OCI-LY1 (cell line): Measurements from ENCODE around the gene CCNQ.

ENCODE experiments used
- EZH2 ChIP-seq: fragments of 200-600 bp; sonication (generic), shearing (Covaris generic); IDR thresholded peaks from 2 replicates; pipeline ENCODE4 v1.8.0; 2017; ENCODE audit warnings: borderline replicate concordance, mixed run types, mild to moderate bottlenecking, antibody characterized with exemption, low read length, moderate library complexity, mixed read lengths
- TF ChIP-seq, protein P1 (sequence below): fragments of 200-600 bp; sonication (generic), shearing (Covaris generic); IDR thresholded peaks from 2 replicates; pipeline ENCODE4 v1.5.1; 2017; ENCODE audit warnings: mild to moderate bottlenecking, antibody characterized with exemption, low read length, moderate library complexity, mixed read lengths

DNA sequence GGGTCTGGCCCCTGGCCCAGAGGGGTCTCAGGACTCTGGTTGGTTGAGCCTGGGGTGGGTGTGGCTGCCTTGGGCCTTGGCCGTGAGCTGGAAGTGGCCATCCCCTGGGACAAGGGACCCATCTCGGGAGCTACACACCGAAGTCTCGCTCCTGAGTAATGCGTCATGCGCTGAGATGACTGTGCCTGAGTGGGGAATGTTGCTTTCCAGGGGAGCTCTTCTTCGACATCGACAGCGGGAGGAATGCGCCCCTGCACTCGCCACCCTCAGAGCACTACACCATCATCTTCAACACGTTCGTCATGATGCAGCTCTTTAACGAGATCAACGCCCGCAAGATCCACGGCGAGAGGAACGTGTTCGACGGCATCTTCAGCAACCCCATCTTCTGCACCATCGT, 38.5 kb downstream of the CCNQ start:
- TF ChIP-seq, protein P1, sequence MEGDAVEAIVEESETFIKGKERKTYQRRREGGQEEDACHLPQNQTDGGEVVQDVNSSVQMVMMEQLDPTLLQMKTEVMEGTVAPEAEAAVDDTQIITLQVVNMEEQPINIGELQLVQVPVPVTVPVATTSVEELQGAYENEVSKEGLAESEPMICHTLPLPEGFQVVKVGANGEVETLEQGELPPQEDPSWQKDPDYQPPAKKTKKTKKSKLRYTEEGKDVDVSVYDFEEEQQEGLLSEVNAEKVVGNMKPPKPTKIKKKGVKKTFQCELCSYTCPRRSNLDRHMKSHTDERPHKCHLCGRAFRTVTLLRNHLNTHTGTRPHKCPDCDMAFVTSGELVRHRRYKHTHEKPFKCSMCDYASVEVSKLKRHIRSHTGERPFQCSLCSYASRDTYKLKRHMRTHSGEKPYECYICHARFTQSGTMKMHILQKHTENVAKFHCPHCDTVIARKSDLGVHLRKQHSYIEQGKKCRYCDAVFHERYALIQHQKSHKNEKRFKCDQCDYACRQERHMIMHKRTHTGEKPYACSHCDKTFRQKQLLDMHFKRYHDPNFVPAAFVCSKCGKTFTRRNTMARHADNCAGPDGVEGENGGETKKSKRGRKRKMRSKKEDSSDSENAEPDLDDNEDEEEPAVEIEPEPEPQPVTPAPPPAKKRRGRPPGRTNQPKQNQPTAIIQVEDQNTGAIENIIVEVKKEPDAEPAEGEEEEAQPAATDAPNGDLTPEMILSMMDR: no peak
- no peak for TF ChIP-seq EZH2
